Pancreas (tissue), 10 donors: ENCODE results near the gene BICRAL. TPM values are rescaled to one million over a fixed set of nuclear protein-coding genes. Genes with fewer than 3 reads are reported as not detected.

Experiments
- ATAC-seq, 4 donors: fragments of 200-7000 bp; cut with Tn5 transposase; one replicate each; pipeline versions ENCODE4 v1.8.0 to v1.9.1; 2020; ENCODE audit warnings: mild to moderate bottlenecking in 4 of 4, moderate library complexity in 4 of 4
- DNase-seq, 6 donors: peaks; one replicate each; pipeline ENCODE4 v3.0.0-alpha.2; 2020
- FAIRE-seq: peaks from 2 replicates; lab custom pipeline; 2012; peaks lifted over from hg19 to GRCh38; lab: Jason Lieb, UNC
- H3K27ac ChIP-seq, 4 donors: fragments of 200-600 bp; sonication (generic); 1 replicate in 3 of 4; 2 replicates in 1 of 4; pipeline versions ENCODE4 v1.5.0 to v1.8.0; 2020
- H3K27me3 ChIP-seq, 4 donors: fragments of 200-600 bp; one replicate each; pipeline ENCODE4 v1.8.0; 2021
- H3K36me3 ChIP-seq, 3 donors: fragments of 200-600 bp; sonication (generic) in 1 of 3; one replicate each; pipeline versions ENCODE4 v1.5.0 to v1.8.0; 2020 to 2021
- H3K4me1 ChIP-seq, 3 donors: fragments of 200-600 bp; one replicate each; pipeline ENCODE4 v1.8.0; 2021
- H3K4me3 ChIP-seq, 4 donors: fragments of 200-600 bp; sonication (generic) in 2 of 4; one replicate each; pipeline versions ENCODE4 v1.5.0 to v1.8.0; 2020 to 2021
- H3K9me3 ChIP-seq, 4 donors: fragments of 200-600 bp; one replicate each; pipeline ENCODE4 v1.8.0; 2021
- WGBS, 2 donors: extraction: QIAGEN DNeasy Blood & Tissue Kit; methylation state at CpG; one replicate each; pipeline ENCODE4 v1.1.7; 2013; 5-methylcytosine and 5-hydroxymethylcytosine counted together
- intact Hi-C, 3 donors: fragments of 100-400 bp; cut with DNase I; formaldehyde crosslinking; loops; one replicate each; pipeline versions ENCODE4 v1.11.1 to v1.14.2; 2022
- polyA plus RNA-seq, 2 donors: library from polyadenylated mRNA; stranded (reverse); fragments of 200-250 nt; gene quantifications; one replicate each; pipeline ENCODE4 v1.2.3, GENCODE V29; 2013
- total RNA-seq, 6 donors: library from RNA; stranded (reverse); fragmentation: NEBNext Ultra II Directional in 4 of 6; extraction: Animal tissue kit (Norgen Biotek cat#: 25700) in 4 of 6; gene quantifications; one replicate each; pipeline versions ENCODE4 v1.2.1 to v1.2.4, GENCODE V29; 2021 to 2023
- TF ChIP-seq, protein P1 (sequence below), 4 donors: fragments of 200-600 bp; sonication (generic) in 3 of 4; IDR thresholded peaks; one replicate each; pipeline versions ENCODE4 v1.5.0 to v1.8.0; 2021; ENCODE audit warnings: antibody characterized with exemption in 4 of 4
- donor health status: healthy with polysubstance abuse.
- donor health status: DM: no; HTN: no; CAD: no; lungs with moderate emphysema.
- donor health status: DM: no; HTN: no; CAD: no.
- donor health status: control.
- donor health status: control.
- donor health status: Bipolar disorder and iron deficiency.
- donor health status: DM: yes; HTN: yes; CAD: no.
- donor health status: DM: no; HTN: no; CAD: no.
- donor health status: DM: no; HTN: no; CAD: no.
- donor health status: DM: yes; HTN: yes; CAD: no.

The BICRAL gene
- total and polyA plus RNA-seq, 8 donors: 2.9 to 10.5 (median 7.1) TPM

GRCh38 chr6:42756722-42757121 lies 25.1 kb upstream of the BICRAL start:
- no peak overlapping the region for H3K4me3 ChIP-seq
- no peaks in the 10 kb centered on the region for H3K4me1 ChIP-seq
- H3K9me3 ChIP-seq: no peaks in the 10 kb centered on the region
- no peaks in the 10 kb centered on the region for H3K36me3 ChIP-seq
- TF ChIP-seq, protein P1, sequence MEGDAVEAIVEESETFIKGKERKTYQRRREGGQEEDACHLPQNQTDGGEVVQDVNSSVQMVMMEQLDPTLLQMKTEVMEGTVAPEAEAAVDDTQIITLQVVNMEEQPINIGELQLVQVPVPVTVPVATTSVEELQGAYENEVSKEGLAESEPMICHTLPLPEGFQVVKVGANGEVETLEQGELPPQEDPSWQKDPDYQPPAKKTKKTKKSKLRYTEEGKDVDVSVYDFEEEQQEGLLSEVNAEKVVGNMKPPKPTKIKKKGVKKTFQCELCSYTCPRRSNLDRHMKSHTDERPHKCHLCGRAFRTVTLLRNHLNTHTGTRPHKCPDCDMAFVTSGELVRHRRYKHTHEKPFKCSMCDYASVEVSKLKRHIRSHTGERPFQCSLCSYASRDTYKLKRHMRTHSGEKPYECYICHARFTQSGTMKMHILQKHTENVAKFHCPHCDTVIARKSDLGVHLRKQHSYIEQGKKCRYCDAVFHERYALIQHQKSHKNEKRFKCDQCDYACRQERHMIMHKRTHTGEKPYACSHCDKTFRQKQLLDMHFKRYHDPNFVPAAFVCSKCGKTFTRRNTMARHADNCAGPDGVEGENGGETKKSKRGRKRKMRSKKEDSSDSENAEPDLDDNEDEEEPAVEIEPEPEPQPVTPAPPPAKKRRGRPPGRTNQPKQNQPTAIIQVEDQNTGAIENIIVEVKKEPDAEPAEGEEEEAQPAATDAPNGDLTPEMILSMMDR (IDR thresholded peaks at IDR 0.05): no peak
- DNase-seq (no peak), ATAC-seq (no peak), FAIRE-seq (no peak)
- intact Hi-C loops: no loop called here
- WGBS, 2 donors: 95 to 98% methylated on average over 7 of the region's 7 CpGs
- no peak overlapping the region for H3K27ac ChIP-seq
- no peaks in the 10 kb centered on the region for H3K27me3 ChIP-seq

GRCh38 chr6:42758756-42759430 lies 23.0 kb upstream of the BICRAL start:
- TF ChIP-seq, protein P1 (IDR thresholded peaks at IDR 0.05): no peak
- intact Hi-C loops: no loop called here
- Histone ChIP-seq H3K36me3 (no peaks in the 10 kb centered on the region), H3K4me1 (no peaks in the 10 kb centered on the region), H3K9me3 (no peaks in the 10 kb centered on the region), H3K27me3 (no peaks in the 10 kb centered on the region), H3K4me3 (no peak overlapping the region), H3K27ac (no peak overlapping the region)
- DNase-seq: no peak
- 94% methylated on average over 3 of the region's 3 CpGs for WGBS, 2 donors
- no peak for ATAC-seq
- no peak for FAIRE-seq

DNA sequence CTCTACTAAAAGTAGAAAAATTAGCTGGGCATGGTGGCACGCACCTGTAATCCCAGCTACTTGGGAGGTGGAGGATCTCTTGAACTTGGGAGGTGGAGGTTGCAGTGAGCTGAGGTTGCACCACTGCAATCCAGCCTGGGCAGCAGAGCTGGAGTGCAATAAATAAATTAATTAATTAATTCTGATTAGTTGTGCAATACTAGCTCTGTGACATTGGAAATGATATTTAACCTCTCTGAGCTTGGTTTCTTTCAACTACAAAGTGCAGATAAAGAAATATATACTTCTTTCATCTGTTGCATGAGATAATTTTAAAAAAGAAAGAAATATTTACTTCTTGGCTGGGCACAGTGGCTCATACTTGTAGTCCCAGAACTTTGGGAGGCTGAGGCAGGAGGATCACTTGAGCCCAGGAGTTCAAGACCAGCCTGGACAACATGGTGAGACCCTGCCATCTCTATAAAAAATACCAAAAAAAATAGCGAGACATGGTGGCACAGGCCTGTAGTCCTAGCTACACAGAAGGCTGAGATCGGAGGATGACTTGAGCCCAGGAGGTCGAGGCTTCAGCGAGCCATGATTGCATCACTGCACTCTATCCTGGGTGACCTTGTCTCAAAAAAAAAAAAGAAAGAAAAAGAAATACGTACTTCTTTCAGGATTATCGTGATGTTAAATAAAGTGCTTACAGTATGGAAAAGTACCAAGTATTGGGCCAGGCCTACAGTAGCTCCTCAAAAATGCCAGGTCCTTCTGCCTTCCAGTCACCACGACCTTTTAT lies 20.4 kb upstream of the BICRAL start:
- Histone ChIP-seq H3K36me3 (no peaks in the 10 kb centered on the region), H3K9me3 (no peaks in the 10 kb centered on the region), H3K4me1 (no peaks in the 10 kb centered on the region), H3K27ac (no peak overlapping the region), H3K27me3 (no peaks in the 10 kb centered on the region), H3K4me3 (no peak overlapping the region)
- FAIRE-seq (no peak), ATAC-seq (no peak), DNase-seq (no peak)
- 82 to 87% methylated on average over 8 of the region's 8 CpGs for WGBS, 2 donors
- intact Hi-C loops: no loop called here
- TF ChIP-seq, protein P1 (IDR thresholded peaks at IDR 0.05): no peak

DNA sequence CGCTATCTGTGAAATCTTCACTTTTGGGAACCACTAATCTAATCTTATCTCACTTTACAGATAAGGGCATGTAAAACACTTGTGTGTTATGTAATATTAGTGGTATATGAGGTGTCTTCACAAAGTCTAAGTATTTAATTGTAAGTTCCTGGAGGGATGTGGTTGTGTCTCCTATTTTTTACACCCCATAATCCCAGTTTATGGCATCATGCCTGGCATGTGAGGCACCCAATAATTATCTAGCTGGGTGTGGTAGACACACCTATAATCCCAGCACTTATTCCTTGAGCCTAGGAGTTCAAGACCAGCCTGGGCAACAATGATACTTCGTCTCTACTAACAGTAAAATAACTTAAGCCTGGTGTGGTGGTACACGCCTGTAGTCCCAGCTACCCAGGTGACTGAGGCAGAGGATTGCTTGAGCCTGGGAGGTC lies 19.4 kb upstream of the BICRAL start:
- no peak overlapping the region for H3K27ac ChIP-seq
- H3K36me3 ChIP-seq: no peaks in the 10 kb centered on the region
- no peaks in the 10 kb centered on the region for H3K4me1 ChIP-seq
- TF ChIP-seq, protein P1 (IDR thresholded peaks at IDR 0.05): no peak
- no peak for FAIRE-seq
- H3K4me3 ChIP-seq: no peak overlapping the region
- intact Hi-C loops: no loop called here
- H3K27me3 ChIP-seq: no peaks in the 10 kb centered on the region
- no peak for ATAC-seq
- DNase-seq: no peak
- no peaks in the 10 kb centered on the region for H3K9me3 ChIP-seq
- 89 to 92% methylated on average over 3 of the region's 3 CpGs for WGBS, 2 donors

DNA sequence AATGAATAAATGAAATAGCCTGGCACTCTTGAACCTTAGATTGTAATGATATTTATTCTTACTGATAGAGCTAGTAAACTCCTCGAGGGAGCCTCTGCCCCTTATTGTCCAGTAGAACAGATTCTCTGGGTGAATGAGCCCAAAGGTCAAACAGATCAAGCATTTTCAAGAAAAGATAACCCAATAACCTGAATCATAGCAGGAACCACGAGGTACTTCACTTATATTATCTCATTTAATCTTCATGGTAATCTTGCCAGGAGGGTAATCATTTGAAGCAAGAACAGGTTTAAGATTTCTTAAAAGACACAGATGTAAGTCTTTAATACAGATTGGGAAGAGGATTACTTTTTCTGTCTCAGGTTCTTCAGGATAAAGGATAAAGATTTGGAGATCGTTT lies 18.9 kb upstream of the BICRAL start:
- intact Hi-C loops: no loop called here
- DNase-seq: no peak
- H3K27me3 ChIP-seq: no peaks in the 10 kb centered on the region
- 73 to 76% methylated on average over 3 of the region's 3 CpGs for WGBS, 2 donors
- H3K4me3 ChIP-seq: no peak overlapping the region
- no peaks in the 10 kb centered on the region for H3K9me3 ChIP-seq
- no peaks in the 10 kb centered on the region for H3K36me3 ChIP-seq
- ATAC-seq: no peak
- no peaks in the 10 kb centered on the region for H3K4me1 ChIP-seq
- TF ChIP-seq, protein P1 (IDR thresholded peaks at IDR 0.05): no peak
- no peak for FAIRE-seq
- no peak overlapping the region for H3K27ac ChIP-seq
